ENCODE results near the gene SLC8A3. TPM values are rescaled to one million over a fixed set of nuclear protein-coding genes. Genes with fewer than 3 reads are reported as not detected.
"Not testable (repeated sequence)": the region's sequence is repeated elsewhere in the genome, so short reads cannot be mapped to it uniquely, and the experiment has no call there.

The SLC8A3 gene
- total RNA-seq, result 0.14 TPM
- long read RNA-seq, result 0 reads

- peak; percentile 68 for DNase-seq (ENCODE audit: missing footprints)
- intact Hi-C loops (cut with DNase I), result no loop called here
These were observed at the start of gene SLC8A3 for GRCh38 chr14:70188659-70189455. SLC8A3 (minus strand) TSS chr14:70188951; CDS start chr14:70168422, 20,529 bp downstream.

GRCh38 chr14:70237710-70238109 lies 49.0 kb upstream of the SLC8A3 start:
- intact Hi-C loops (cut with DNase I), result no loop called here
- ATAC-seq, result no peak
- DNase-seq (ENCODE audit: missing footprints), result no peak

More at GRCh38 chr14:70188659-70189455, at the start of gene SLC8A3:
- ATAC-seq, result no peak

- ATAC-seq (no peak), DNase-seq (ENCODE audit: missing footprints) (peak; percentile 62)
- intact Hi-C loops (cut with DNase I), result no loop called here
These were observed 45.6 kb upstream of the SLC8A3 start for GRCh38 chr14:70234066-70234950.

- intact Hi-C loops (cut with DNase I); ATAC-seq; DNase-seq (ENCODE audit: missing footprints): not testable (repeated sequence)
These were observed 43.2 kb upstream of the SLC8A3 start for GRCh38 chr14:70231756-70232544.

- DNase-seq (ENCODE audit: missing footprints); ATAC-seq; intact Hi-C loops (cut with DNase I): not testable (repeated sequence)
These were observed 41.3 kb upstream of the SLC8A3 start for GRCh38 chr14:70229877-70230640.

- ATAC-seq, result no peak
- intact Hi-C loops (cut with DNase I), result no loop called here
- no peak for DNase-seq (ENCODE audit: missing footprints)
These were observed 25.1 kb upstream of the SLC8A3 start for GRCh38 chr14:70213721-70214282.

- ATAC-seq (no peak), DNase-seq (ENCODE audit: missing footprints) (no peak)
- intact Hi-C loops (cut with DNase I), result no loop called here
These were observed 24.0 kb upstream of the SLC8A3 start for GRCh38 chr14:70212752-70213151.

GRCh38 chr14:70208380-70208779 lies 19.6 kb upstream of the SLC8A3 start:
- intact Hi-C loops (cut with DNase I), result no loop called here
- ATAC-seq (no peak), DNase-seq (ENCODE audit: missing footprints) (no peak)

- no peak for DNase-seq (ENCODE audit: missing footprints)
- intact Hi-C loops (cut with DNase I), result no loop called here
- no peak for ATAC-seq
These were observed 14.9 kb upstream of the SLC8A3 start for GRCh38 chr14:70203686-70204085.

- ATAC-seq, result no peak
- intact Hi-C loops (cut with DNase I), result no loop called here
- no peak for DNase-seq (ENCODE audit: missing footprints)
These were observed 13.2 kb upstream of the SLC8A3 start for GRCh38 chr14:70201994-70202393.

- intact Hi-C loops (cut with DNase I), result no loop called here
- DNase-seq (ENCODE audit: missing footprints) (no peak), ATAC-seq (no peak)
These were observed 4.6 kb upstream of the SLC8A3 start for GRCh38 chr14:70193396-70193795.

GRCh38 chr14:70192915-70193314 lies 4.2 kb upstream of the SLC8A3 start:
- ATAC-seq (no peak), DNase-seq (ENCODE audit: missing footprints) (no peak)
- intact Hi-C loops (cut with DNase I), result no loop called here

GRCh38 chr14:70190156-70190555 lies 1.4 kb upstream of the SLC8A3 start:
- intact Hi-C loops (cut with DNase I), result no loop called here
- DNase-seq (ENCODE audit: missing footprints) (no peak), ATAC-seq (no peak)

- intact Hi-C loops (cut with DNase I), result no loop called here
- no peak for DNase-seq (ENCODE audit: missing footprints)
- ATAC-seq, result no peak
These were observed 816 bp upstream of the SLC8A3 start for GRCh38 chr14:70189456-70190077.

- intact Hi-C loops (cut with DNase I), result no loop called here
- DNase-seq (ENCODE audit: missing footprints) (no peak), ATAC-seq (no peak)
These were observed 461 bp downstream of the SLC8A3 start for GRCh38 chr14:70188322-70188658.

- no peak for ATAC-seq
- DNase-seq (ENCODE audit: missing footprints), result peak; percentile 61
These were observed 1.8 kb downstream of the SLC8A3 start for GRCh38 chr14:70186900-70187451.

GRCh38 chr14:70183991-70184390 lies 4.8 kb downstream of the SLC8A3 start:
- intact Hi-C loops (cut with DNase I), result no loop called here
- DNase-seq (ENCODE audit: missing footprints) (no peak), ATAC-seq (no peak)

More at GRCh38 chr14:70186900-70187451, 1.8 kb downstream of the SLC8A3 start:
- intact Hi-C loops (cut with DNase I), result no loop called here
